HG02943 (cell line): ENCODE data around the gene SBF2.
"Not testable (repeated sequence)": the region's sequence is repeated elsewhere in the genome, so short reads cannot be mapped to it uniquely, and the experiment has no call there.

ENCODE experiments used
- ATAC-seq: cut with Tn5 transposase; IDR thresholded peaks from one replicate; pipeline ENCODE4 v1.9.1; 2021; ENCODE audit warnings: mild to moderate bottlenecking, low read depth, moderate library complexity; ENCODE audit not compliant: unreplicated experiment

Gene SBF2

GRCh38 chr11:9927670-9928069 is 366.3 kb downstream of the SBF2 start:
- ATAC-seq, result no peak

- no peak for ATAC-seq
Observed at GRCh38 chr11:9923280-9923679, 370.7 kb downstream of the SBF2 start.

- no peak for ATAC-seq
Observed at GRCh38 chr11:9922806-9923205, 371.2 kb downstream of the SBF2 start.

GRCh38 chr11:9916480-9916879 is 377.5 kb downstream of the SBF2 start:
- no peak for ATAC-seq

GRCh38 chr11:9914064-9914463 is 380.0 kb downstream of the SBF2 start:
- no peak for ATAC-seq

- no peak for ATAC-seq
Observed at GRCh38 chr11:9905960-9906791, 387.8 kb downstream of the SBF2 start.

- no peak for ATAC-seq
Observed at GRCh38 chr11:9905501-9905951, 388.5 kb downstream of the SBF2 start.

GRCh38 chr11:9903579-9903978 is 390.4 kb downstream of the SBF2 start:
- no peak for ATAC-seq

- ATAC-seq, result no peak
Observed at GRCh38 chr11:9901943-9902342, 392.1 kb downstream of the SBF2 start.

- ATAC-seq, result not testable (repeated sequence)
Observed at GRCh38 chr11:9900253-9900652, 393.8 kb downstream of the SBF2 start.

- no peak for ATAC-seq
Observed at GRCh38 chr11:9899676-9900075, 394.3 kb downstream of the SBF2 start.

- no peak for ATAC-seq
Observed at GRCh38 chr11:9896902-9897301, 397.1 kb downstream of the SBF2 start.

- no peak for ATAC-seq
Observed at GRCh38 chr11:9895006-9895405, 399.0 kb downstream of the SBF2 start.

- ATAC-seq, result no peak
Observed at GRCh38 chr11:9893474-9893873, 400.5 kb downstream of the SBF2 start.

- ATAC-seq, result no peak
Observed at GRCh38 chr11:9888938-9889337, 405.1 kb downstream of the SBF2 start.

GRCh38 chr11:9887472-9887871 is 406.5 kb downstream of the SBF2 start:
- ATAC-seq, result no peak

- no peak for ATAC-seq
Observed at GRCh38 chr11:9886595-9886994, 407.4 kb downstream of the SBF2 start.

GRCh38 chr11:9884601-9885000 is 409.4 kb downstream of the SBF2 start:
- no peak for ATAC-seq

- no peak for ATAC-seq
Observed at GRCh38 chr11:9880657-9881056, 413.4 kb downstream of the SBF2 start.

GRCh38 chr11:9878936-9879335 is 415.1 kb downstream of the SBF2 start:
- ATAC-seq, result no peak

GRCh38 chr11:9876331-9876730 is 417.7 kb downstream of the SBF2 start:
- ATAC-seq, result no peak

GRCh38 chr11:9875862-9876261 is 418.2 kb downstream of the SBF2 start:
- ATAC-seq, result no peak
